Activated naive CD4-positive, alpha-beta T cell (primary cell): ENCODE results near the gene GGTLC2.
"Not testable (repeated sequence)": the region's sequence is repeated elsewhere in the genome, so short reads cannot be mapped to it uniquely, and the experiment has no call there.

Source experiments
- DNase-seq, 4 experiments: peaks; one replicate each; lab custom pipeline; 2025; lab: John Stamatoyannopoulos, UW

GGTLC2 gene

DNA sequence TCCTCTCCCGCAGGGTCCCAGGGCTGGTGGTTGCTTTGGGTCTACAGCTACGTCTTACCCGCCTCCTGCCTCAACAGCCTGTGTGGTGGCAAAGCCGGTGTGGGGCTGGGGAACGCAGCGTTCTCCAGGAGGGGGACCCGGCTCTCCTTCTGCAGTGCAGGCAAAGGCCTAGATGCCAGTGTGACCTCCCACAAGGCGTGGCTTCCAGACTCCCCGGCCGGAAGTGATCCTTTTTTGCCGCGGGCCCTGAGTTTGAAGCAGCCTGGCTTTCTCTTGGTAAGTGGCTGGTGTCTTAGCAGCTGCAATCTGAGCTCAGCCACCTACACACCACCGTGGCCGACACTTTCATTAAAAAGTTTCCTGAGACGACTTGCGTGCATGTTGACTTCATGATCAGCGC is 6.1 kb upstream of the GGTLC2 start:
- DNase-seq = not testable (repeated sequence)

- DNase-seq = not testable (repeated sequence)
These were observed 2.2 kb upstream of the GGTLC2 start for GRCh38 chr22:22642255-22642654.

DNA sequence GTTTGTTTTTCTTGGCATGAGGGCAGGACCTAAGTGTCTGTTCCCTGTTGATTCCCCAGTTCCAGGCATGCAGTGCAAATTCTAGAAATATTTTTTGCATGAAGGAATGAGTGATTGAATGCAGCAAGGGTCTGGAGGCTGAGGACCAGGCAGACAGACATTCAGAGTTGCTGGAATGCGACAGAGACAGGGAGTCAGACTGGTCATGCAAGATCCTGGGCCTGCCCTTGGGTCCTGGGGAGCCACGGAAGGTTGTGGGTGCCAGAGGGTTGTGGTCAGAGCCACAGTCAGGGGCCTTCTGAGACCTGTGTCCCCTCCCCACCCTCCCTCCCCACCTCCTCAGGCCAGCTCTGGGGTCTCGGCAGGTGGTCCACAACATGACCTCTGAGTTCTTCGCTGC is 1.6 kb downstream of the GGTLC2 start:
- DNase-seq = not testable (repeated sequence)

DNA sequence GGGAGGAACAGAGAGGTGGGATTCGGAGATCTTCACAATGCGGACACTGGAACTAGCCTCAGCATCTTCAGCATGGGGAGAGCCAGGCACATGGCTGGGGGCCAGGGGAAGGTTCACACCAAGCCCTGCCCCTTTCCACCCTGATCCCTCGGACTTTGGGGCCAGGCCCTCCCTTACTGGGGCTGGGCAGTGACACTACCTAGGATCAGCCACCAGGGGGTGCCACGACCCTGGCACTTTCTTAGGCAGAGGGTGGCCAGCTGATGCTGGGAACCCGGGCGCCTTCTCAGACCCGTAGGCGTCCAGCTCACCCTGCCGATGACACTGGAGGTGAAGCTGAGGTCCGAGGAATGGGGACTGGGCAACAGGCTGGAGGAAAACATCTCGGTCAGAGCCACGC is 3.5 kb downstream of the GGTLC2 start:
- not testable (repeated sequence) for DNase-seq

GRCh38 chr22:22648863-22649536 is 4.6 kb downstream of the GGTLC2 start:
- not testable (repeated sequence) for DNase-seq

DNA sequence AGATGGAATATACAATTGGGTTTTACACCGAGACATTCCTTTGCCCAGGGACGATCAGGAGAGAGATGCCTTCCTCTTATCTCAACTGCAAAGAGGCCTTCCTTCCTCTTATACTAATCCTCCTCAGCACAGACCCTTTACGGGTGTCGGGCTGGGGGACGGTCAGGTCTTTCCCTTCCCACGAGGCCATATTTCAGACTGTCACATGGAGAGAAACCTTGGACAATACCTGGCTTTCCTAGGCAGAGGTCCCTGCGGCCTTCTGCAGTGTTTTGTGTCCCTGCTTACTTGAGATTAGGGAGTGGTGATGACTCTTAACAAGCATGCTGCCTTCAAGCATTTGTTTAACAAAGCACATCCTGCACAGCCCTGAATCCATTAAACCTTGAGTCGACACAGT is 5.3 kb downstream of the GGTLC2 start:
- not testable (repeated sequence) for DNase-seq

DNA sequence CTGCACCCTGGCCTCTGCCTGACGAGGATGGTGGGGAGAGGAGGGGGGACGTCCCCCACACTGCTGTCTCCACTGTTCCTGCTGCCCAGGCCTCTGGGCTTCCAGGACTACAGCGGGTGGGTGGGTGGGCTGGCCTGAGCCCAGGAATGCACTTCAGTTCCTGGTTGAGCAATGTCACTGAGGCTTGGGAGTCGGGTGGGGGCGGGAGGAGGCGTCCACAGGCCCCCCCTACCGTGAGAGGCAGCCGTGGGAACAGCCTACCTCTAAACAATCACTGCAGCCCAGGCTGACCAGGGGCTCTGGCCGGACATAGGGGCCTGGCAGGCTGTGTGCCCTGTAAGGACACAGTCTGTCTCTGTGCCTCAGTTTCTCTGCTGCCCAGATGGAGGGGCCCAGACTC is 6.0 kb downstream of the GGTLC2 start:
- DNase-seq = not testable (repeated sequence)

- not testable (repeated sequence) for DNase-seq
These were observed 6.5 kb downstream of the GGTLC2 start for GRCh38 chr22:22650803-22651515.

DNA sequence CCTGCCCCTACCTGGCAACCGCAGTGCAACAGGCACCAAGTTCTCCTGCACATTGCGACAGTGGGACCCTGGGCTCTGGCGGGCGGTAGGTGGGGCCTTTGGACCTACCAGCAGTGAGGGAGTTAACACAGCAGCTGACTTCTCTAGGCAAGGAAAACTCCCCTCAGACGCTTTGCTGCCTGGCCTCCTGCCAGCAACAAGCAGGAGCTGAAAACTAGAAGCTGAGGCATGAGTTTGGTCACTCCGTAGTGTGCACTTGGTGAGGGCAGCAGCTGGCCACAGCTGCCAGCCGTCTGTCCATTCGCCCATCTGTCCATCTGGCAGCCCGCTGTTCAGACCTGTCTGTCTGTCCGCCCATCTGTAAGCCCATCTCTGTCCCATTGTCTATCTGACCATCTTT is 7.2 kb downstream of the GGTLC2 start:
- not testable (repeated sequence) for DNase-seq

DNA sequence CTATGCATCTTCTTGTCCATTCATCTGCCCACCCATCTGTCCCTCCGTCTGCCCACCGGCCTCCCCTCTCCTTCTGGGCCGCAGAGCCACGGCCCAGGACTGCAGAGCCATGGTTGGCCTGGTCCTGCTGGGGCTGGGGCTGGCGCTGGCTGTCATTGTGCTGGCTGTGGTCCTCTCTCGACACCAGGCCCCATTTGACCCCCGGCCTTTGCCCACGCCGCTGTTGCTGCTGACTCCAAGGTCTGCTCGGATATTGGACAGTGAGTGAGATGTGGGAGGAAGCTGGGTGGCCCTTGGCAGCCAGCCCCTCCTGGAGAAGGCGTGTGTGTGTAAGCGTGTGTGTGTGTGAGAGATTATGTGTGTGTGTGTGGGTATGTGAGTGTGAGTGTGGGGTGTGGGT is 7.7 kb downstream of the GGTLC2 start:
- DNase-seq = not testable (repeated sequence)

DNA sequence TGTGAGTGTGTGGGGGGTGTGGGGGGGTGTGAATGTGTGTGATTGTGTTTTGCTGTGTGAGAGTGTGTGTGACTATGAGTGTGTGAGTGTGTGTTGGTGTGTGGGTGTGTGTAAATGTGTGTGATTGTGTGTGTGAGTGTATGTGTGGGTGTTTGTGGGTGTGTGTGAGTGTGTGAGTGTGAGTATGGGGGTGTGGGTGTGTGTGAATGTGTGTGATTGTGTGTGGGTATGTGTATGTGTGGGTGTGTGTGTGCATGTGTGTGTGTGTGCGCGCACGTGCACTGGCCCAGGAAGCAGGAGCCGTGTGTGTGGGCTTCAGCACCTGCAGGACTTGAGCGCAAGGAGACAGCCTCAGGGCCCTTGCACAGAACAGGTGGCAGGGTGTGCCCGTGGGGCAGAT is 8.2 kb downstream of the GGTLC2 start:
- DNase-seq = not testable (repeated sequence)

- not testable (repeated sequence) for DNase-seq
These were observed 9.4 kb downstream of the GGTLC2 start for GRCh38 chr22:22653677-22654381.

DNA sequence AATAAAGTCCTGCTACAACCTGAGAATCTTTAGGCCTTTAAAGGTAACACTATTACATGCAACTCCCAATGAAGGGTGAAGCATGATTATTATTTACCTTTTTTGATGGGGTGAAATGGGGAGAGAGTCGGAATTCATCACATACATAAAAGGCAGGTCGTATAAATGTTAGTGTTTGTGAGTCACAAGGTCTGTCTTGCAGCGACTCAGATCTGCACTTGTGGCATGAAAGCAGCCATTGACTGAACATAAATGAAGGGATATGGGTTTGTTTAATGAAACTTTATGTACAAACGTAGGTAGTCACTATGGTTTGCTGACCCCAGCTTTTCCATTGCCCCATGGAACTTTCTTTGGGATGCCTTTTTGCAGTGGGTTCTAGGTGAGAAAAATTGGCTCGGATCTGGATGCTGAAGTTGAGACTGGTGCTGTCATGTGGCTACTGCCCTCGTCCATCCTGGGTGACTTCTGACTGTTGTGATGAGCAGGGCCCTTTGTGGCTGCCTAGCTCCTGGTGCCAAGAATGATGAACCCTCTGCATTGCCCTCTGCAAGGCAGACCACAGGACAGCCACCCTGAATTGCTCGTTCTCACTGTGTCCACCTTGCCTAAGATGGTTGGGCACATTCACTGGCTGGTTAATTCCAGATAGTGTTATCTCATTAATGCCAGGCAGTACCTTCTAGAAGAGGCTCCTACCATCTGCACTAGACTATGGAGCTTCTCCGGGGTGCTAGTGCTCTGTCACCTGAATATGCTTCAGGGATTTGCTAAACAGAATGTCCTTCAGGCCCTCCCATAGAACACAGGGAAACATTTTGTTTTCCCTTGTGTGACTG is 11.3 kb downstream of the GGTLC2 start:
- no peak for DNase-seq

GRCh38 chr22:22657712-22658111 is 13.3 kb downstream of the GGTLC2 start:
- DNase-seq = no peak

GRCh38 chr22:22661275-22661674 is 16.9 kb downstream of the GGTLC2 start:
- DNase-seq = no peak

- no peak for DNase-seq
These were observed 17.7 kb downstream of the GGTLC2 start for GRCh38 chr22:22662095-22662494.

DNA sequence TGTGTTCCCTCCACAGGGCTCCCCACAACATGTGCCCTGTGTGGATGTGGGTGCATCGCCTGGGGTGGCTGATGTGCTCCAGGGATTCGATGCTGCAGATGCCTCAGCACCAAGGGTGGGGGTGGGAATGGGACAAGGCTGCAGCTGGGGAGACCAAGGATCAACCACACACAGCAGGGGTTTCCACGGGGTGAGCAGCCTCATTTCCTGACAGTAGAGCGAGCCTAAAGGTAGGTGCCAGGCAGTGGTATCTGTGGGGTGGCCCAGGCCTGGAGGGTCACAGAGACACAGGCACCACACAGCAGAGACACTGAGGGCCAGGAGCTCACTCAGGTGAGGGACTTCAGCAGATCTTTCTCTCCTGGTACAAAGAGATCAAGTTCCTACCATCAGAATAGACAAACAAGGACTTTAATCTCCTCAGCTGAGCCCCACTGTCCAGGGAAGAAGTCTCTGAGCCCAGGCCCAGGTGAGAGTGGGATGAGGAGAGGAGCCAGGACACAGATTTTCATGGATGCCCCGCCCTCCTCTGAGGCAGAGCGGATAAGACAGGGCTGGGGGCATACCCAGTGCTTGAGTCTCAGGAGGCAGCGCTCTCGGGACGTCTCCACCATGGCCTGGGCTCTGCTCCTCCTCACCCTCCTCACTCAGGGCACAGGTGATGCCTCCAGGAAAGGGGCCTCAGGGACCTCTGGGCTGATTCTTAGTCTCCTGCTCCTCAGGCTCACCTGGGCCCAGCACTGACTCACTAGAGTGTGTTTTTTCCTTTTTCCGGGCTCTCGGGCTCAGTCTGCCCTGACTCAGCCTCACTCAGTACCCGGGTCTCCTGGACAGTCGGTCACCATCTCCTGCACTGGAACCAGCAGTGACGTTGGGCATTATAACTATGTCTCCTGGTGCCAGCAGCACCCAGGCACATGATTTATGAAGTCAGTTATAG is 19.7 kb downstream of the GGTLC2 start:
- no peak for DNase-seq

GRCh38 chr22:22666307-22667091 is 22.1 kb downstream of the GGTLC2 start:
- DNase-seq = no peak

GRCh38 chr22:22667966-22668880 is 23.8 kb downstream of the GGTLC2 start:
- DNase-seq = no peak
